Measurements from ENCODE around the gene TECPR1. TPM values are rescaled to one million over a fixed set of nuclear protein-coding genes. Genes with fewer than 3 reads are reported as not detected.

TECPR1 gene
- total and polyA plus RNA-seq, 2 experiments from 2014 or later: 4.6 to 24.4 TPM

DNA sequence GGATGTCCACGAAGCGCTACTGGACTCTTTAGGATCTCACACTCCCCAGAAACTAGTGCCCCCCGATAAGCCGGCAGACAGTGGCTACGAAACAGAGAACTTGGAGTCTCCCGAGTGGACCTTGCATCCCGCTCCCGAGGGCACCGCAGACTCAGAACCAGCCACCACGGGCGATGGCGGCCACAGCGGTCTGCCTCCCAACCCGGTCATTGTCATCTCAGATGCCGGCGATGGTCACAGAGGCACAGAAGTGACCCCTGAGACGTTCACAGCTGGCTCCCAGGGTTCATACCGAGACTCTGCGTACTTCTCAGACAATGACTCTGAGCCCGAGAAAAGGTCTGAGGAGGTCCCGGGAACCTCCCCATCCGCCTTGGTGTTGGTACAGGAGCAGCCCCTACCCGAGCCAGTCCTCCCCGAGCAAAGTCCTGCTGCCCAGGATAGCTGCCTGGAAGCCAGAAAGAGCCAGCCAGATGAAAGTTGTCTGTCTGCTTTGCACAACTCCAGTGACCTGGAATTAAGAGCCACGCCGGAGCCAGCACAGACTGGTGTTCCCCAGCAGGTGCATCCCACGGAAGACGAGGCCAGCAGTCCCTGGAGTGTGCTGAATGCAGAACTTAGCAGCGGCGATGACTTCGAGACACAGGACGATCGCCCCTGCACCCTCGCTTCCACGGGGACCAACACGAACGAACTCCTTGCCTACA lies 58.4 kb downstream of the TECPR1 start:
- Mint-ChIP-seq H3K27ac (no peak overlapping the region), H3K4me1 (no peaks in the 10 kb centered on the region), H3K4me3 (no peak overlapping the region), H3K36me3 (ENCODE audit: low read depth) (peaks cover 33% of the 10 kb centered on the region), H3K9me3 (no peaks in the 10 kb centered on the region), H3K27me3 (ENCODE audit: insufficient read depth, low read depth, poor library complexity) (peaks cover 2% of the 10 kb centered on the region)
- H3K27me3 ChIP-seq (ENCODE audit: insufficient read depth): no peaks in the 10 kb centered on the region
- H2AFZ ChIP-seq: no peak overlapping the region
- no peak for TF ChIP-seq ZNF462 (CRISPR knock-in tag; IDR thresholded peaks at IDR 0.05)
- TF ChIP-seq ETS1 (IDR thresholded peaks at IDR 0.05): no peak
- no peak for TF ChIP-seq EZH2phosphoT487 (IDR thresholded peaks at IDR 0.05; ENCODE audit: unreplicated experiment)
- no peak for TF ChIP-seq POLR2AphosphoS5 (IDR thresholded peaks at IDR 0.05; ENCODE audit: low read depth)
- TF ChIP-seq CTCF (conservative IDR thresholded peaks at IDR 0.05; ENCODE audit: low read depth in 2 of 2): no peak
- TF ChIP-seq ZNF114 (CRISPR knock-in tag; IDR thresholded peaks at IDR 0.05): no peak
- no peak for TF ChIP-seq CREB1 (CRISPR knock-in tag; IDR thresholded peaks at IDR 0.05; ENCODE audit: low read depth)
- TF ChIP-seq ZNF331 (CRISPR knock-in tag; IDR thresholded peaks at IDR 0.05; ENCODE audit: low read depth): no peak
- TF ChIP-seq JUNB (IDR thresholded peaks at IDR 0.05; ENCODE audit: unreplicated experiment): no peak
- TF ChIP-seq EZH2 (IDR thresholded peaks at IDR 0.05; ENCODE audit: low read depth, unreplicated experiment): no peak
- TF ChIP-seq NANOG (IDR thresholded peaks at IDR 0.05; ENCODE audit: borderline replicate concordance): no peak
- no peak for ATAC-seq
- H3K4me3 ChIP-seq: no peak overlapping the region
- DNase-seq (ENCODE audit: low spot score): no peak
- H3K79me2 ChIP-seq (replicated peaks; ENCODE audit: insufficient read depth): peaks cover 10% of the 10 kb centered on the region; the same call in 1 of the 2 replicates
- H3F3A ChIP-seq (replicated peaks; ENCODE audit: low read depth): no peaks in the 10 kb centered on the region
- H3K9me2 ChIP-seq (ENCODE audit: insufficient read depth): no peaks in the 10 kb centered on the region
- H3K4me2 ChIP-seq: no peak overlapping the region
- H3K27ac ChIP-seq (ENCODE audit: low read depth): no peak overlapping the region
- H3K4me1 ChIP-seq (ENCODE audit: insufficient read depth): no peaks in the 10 kb centered on the region
- no peaks in the 10 kb centered on the region; the same call in none of the 2 replicates for H4K20me1 ChIP-seq (replicated peaks; ENCODE audit: insufficient read depth)
- peaks cover 5% of the 10 kb centered on the region for H3K36me3 ChIP-seq (ENCODE audit: insufficient read depth)

All from GM23338 (cell line).